Keratinocyte (primary cell): ENCODE measurements around the gene CUEDC1. TPM values are rescaled to one million over a fixed set of nuclear protein-coding genes. Genes with fewer than 3 reads are reported as not detected.

Source experiments
- DNase-seq: peaks from one replicate; pipeline ENCODE4 v3.0.0-alpha.2; 2011; ENCODE audit warnings: low read depth, missing footprints, low spot score
- FAIRE-seq: peaks from 2 replicates; lab custom pipeline; 2011; peaks lifted over from hg19 to GRCh38; lab: Jason Lieb, UNC
- H2AFZ ChIP-seq: 2 replicates; pipeline ENCODE4 v1.6.0; 2012; ENCODE audit warnings: low read length, control low read depth, inconsistent platforms; ENCODE audit not compliant: control insufficient read depth
- H3K27ac ChIP-seq: 2 replicates; pipeline ENCODE4 v1.5.1; 2011; ENCODE audit warnings: low read length; ENCODE audit not compliant: control insufficient read depth, insufficient read depth
- H3K27me3 ChIP-seq: 3 replicates; pipeline ENCODE4 v1.6.0; 2011; ENCODE audit warnings: low read length; ENCODE audit not compliant: control insufficient read depth, insufficient read depth; ENCODE audit errors: extremely low read depth
- H3K36me3 ChIP-seq, 2 experiments: 2 replicates in 1 of 2; 3 replicates in 1 of 2; pipeline ENCODE4 v1.5.1; 2011; ENCODE audit warnings: low read length in 2 of 2, mild to moderate bottlenecking in 1 of 2; ENCODE audit not compliant: control insufficient read depth in 2 of 2, insufficient read depth in 2 of 2; ENCODE audit errors: extremely low read depth in 1 of 2
- H3K4me1 ChIP-seq: 3 replicates; pipeline ENCODE4 v1.5.1; 2011; ENCODE audit warnings: low read length; ENCODE audit not compliant: control insufficient read depth, insufficient read depth; ENCODE audit errors: extremely low read depth
- H3K4me2 ChIP-seq: 3 replicates; pipeline ENCODE4 v1.6.0; 2011; ENCODE audit warnings: low read depth, low read length; ENCODE audit not compliant: control insufficient read depth, insufficient read depth; ENCODE audit errors: extremely low read depth
- H3K4me3 ChIP-seq, 3 experiments: fragments of 200-600 bp in 1 of 3; sonication (generic) in 1 of 3; 2 replicates in 2 of 3; 3 replicates in 1 of 3; pipeline ENCODE4 v1.5.1; 2011 to 2016; ENCODE audit warnings: low read length in 3 of 3, mild to moderate bottlenecking in 3 of 3, control low read depth in 2 of 3, inconsistent platforms in 1 of 3, low read depth in 1 of 3, mixed read lengths in 1 of 3, mixed run types in 1 of 3, moderate library complexity in 1 of 3; ENCODE audit not compliant: control insufficient read depth in 2 of 3, insufficient read depth in 2 of 3; ENCODE audit errors: extremely low read depth in 1 of 3
- H3K79me2 ChIP-seq: 2 replicates; pipeline ENCODE4 v1.6.0; 2012; ENCODE audit warnings: low read length; ENCODE audit not compliant: control insufficient read depth, insufficient read depth
- H3K9ac ChIP-seq: 3 replicates; pipeline ENCODE4 v1.6.0; 2011; ENCODE audit warnings: low read length; ENCODE audit not compliant: control insufficient read depth, insufficient read depth; ENCODE audit errors: extremely low read depth
- H3K9me1 ChIP-seq: 3 replicates; pipeline ENCODE4 v1.6.0; 2011; ENCODE audit warnings: low read length; ENCODE audit not compliant: control insufficient read depth, insufficient read depth; ENCODE audit errors: extremely low read depth
- H3K9me3 ChIP-seq: 2 replicates; pipeline ENCODE4 v1.5.1; 2012; ENCODE audit warnings: low read depth, low read length; ENCODE audit not compliant: control insufficient read depth
- H4K20me1 ChIP-seq: 3 replicates; pipeline ENCODE4 v1.6.0; 2011; ENCODE audit warnings: low read length; ENCODE audit not compliant: control insufficient read depth, insufficient read depth; ENCODE audit errors: extremely low read depth
- EZH2 ChIP-seq: IDR thresholded peaks from one replicate; pipeline ENCODE4 v1.6.1; 2012; ENCODE audit warnings: inconsistent platforms, mild to moderate bottlenecking, low read length, moderate library complexity
- dilution Hi-C: fragments of 300-500 bp; cut with MboI; formaldehyde crosslinking; loops from one replicate; pipeline ENCODE4 v1.7.0; 2020; ENCODE audit warnings: low sequenced_read_pairs; ENCODE audit not compliant: extremely low pct_ligation_motif_present
- polyA plus RNA-seq, 5 experiments: library from polyadenylated mRNA; depleted of rRNA in 3 of 5; stranded (reverse) in 3 of 5; stranded (forward) in 1 of 5; unstranded in 1 of 5; fragments of >200 nt; gene quantifications; 1 replicate in 1 of 5; 2 replicates in 3 of 5; 3 replicates in 1 of 5; pipeline versions ENCODE4 v1.2.1 to v1.2.3, GENCODE V29; 2011 to 2012; ENCODE audit warnings: missing spikeins in 2 of 5, low read depth in 1 of 5, low replicate concordance in 1 of 5
- TF ChIP-seq, protein P1 (sequence below), 3 experiments: IDR thresholded peaks in 1 of 3; conservative IDR thresholded peaks in 1 of 3; optimal IDR thresholded peaks in 1 of 3; 2 replicates in 2 of 3; 3 replicates in 1 of 3; pipeline versions ENCODE3 to v1.5.1; 2011; ENCODE audit warnings: low read length in 3 of 3, mild to moderate bottlenecking in 3 of 3, moderate library complexity in 2 of 3, control low read depth in 1 of 3, inconsistent platforms in 1 of 3; ENCODE audit not compliant: insufficient read depth in 2 of 3; ENCODE audit errors: extremely low read depth in 1 of 3

CUEDC1 gene
- polyA plus RNA-seq, 1 donor (not counting 4 experiments of a cell fraction or from before 2014, with no cell fraction given), result 12.9 TPM

DNA sequence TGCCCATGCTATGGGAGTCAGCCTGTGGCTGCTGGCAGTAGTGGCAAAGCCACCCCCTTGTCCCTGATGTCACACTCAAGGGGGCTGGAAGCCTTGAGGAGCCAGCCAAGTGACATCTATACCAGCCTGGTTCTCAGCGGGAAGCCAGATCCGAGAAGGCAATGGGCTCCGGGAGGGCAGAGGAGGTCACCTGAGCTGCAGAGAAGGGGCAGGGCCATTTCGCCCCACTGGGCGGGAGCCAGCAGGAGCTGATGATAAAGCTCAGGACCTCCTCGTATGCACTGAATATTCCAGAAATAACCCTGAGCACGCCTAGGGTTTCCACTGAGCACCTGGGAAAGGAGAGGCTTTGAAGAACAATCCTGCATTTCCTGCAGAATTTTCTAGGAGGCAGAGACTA lies 124.3 kb downstream of the CUEDC1 start:
- no peaks in the 10 kb centered on the region for H3K27me3 ChIP-seq
- H3K4me1 ChIP-seq, result peaks cover 8% of the 10 kb centered on the region
- TF ChIP-seq EZH2, result no peak
- TF ChIP-seq, protein P1, sequence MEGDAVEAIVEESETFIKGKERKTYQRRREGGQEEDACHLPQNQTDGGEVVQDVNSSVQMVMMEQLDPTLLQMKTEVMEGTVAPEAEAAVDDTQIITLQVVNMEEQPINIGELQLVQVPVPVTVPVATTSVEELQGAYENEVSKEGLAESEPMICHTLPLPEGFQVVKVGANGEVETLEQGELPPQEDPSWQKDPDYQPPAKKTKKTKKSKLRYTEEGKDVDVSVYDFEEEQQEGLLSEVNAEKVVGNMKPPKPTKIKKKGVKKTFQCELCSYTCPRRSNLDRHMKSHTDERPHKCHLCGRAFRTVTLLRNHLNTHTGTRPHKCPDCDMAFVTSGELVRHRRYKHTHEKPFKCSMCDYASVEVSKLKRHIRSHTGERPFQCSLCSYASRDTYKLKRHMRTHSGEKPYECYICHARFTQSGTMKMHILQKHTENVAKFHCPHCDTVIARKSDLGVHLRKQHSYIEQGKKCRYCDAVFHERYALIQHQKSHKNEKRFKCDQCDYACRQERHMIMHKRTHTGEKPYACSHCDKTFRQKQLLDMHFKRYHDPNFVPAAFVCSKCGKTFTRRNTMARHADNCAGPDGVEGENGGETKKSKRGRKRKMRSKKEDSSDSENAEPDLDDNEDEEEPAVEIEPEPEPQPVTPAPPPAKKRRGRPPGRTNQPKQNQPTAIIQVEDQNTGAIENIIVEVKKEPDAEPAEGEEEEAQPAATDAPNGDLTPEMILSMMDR (optimal IDR thresholded peaks at IDR 0.05 in 1 of 3, IDR thresholded peaks at IDR 0.05 in 1 of 3, conservative IDR thresholded peaks at IDR 0.05 in 1 of 3; ENCODE audit: extremely low read depth in 1 of 3, insufficient read depth in 2 of 3, low read length in 3 of 3), result no peak
- dilution Hi-C loops, result no loop called here
- H3K9me1 ChIP-seq, result peaks cover 2% of the 10 kb centered on the region
- H3K36me3 ChIP-seq, result no peaks in the 10 kb centered on the region
- no peaks in the 10 kb centered on the region for H4K20me1 ChIP-seq
- no peak overlapping the region for H3K27ac ChIP-seq
- no peak overlapping the region for H3K4me2 ChIP-seq
- no peak overlapping the region for H3K4me3 ChIP-seq
- FAIRE-seq (no peak), DNase-seq (no peak)
- H2AFZ ChIP-seq, result no peak overlapping the region
- no peaks in the 10 kb centered on the region for H3K79me2 ChIP-seq
- no peaks in the 10 kb centered on the region for H3K9me3 ChIP-seq
- no peak overlapping the region for H3K9ac ChIP-seq

DNA sequence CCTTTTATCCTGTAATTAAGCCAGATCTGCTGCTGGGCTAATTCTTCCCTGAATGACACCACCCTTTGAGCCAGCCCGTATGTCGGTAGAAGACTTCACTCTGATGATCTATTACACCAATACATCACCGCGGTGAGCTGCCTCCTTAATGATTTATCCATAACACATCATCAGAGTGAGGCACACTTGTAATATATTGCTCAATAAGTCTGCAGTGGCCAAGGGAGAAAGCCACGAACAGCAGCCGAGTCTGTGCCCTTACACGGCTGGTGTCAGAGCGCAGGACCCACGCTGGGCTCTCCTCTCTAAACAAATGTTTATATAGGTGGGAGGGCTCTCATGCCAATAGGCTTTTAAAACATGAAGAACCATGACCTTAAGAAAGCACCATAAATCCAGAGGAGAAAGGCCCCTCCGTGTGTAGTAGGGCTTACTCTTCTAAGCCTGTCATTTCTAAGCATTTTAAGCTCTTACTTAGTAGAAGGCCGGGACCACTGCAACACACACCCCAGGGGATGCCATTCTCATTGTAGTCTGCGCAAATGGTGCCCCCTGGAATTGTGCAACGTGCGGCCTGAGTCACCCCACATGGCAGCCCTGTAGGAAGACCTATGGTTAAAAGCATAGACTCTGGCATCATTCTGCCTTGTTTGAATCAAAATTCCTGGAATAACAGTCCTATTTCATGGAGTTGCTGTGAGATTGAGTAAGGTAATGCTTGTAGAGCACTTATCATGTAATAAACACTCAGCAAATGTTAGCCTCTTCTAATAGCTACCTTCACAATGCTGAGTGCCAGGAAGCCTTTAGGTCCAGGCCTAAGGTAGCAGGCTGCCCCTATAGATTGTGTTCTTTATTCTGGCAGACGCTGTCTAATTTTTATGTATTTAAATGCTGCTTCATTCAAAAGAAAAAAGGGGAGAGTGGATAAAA lies 131.5 kb downstream of the CUEDC1 start:
- Histone ChIP-seq H3K4me3 (no peak overlapping the region), H3K9ac (no peak overlapping the region), H3K27ac (no peak overlapping the region), H3K4me1 (peaks cover 5% of the 10 kb centered on the region), H3K9me3 (no peaks in the 10 kb centered on the region), H2AFZ (no peak overlapping the region), H4K20me1 (no peaks in the 10 kb centered on the region), H3K36me3 (no peaks in the 10 kb centered on the region), H3K27me3 (no peaks in the 10 kb centered on the region), H3K9me1 (no peaks in the 10 kb centered on the region), H3K79me2 (no peaks in the 10 kb centered on the region), H3K4me2 (no peak overlapping the region)
- FAIRE-seq (no peak), DNase-seq (no peak)
- dilution Hi-C loops, result no loop called here
- TF ChIP-seq, protein P1 (optimal IDR thresholded peaks at IDR 0.05 in 1 of 3, IDR thresholded peaks at IDR 0.05 in 1 of 3, conservative IDR thresholded peaks at IDR 0.05 in 1 of 3; ENCODE audit: extremely low read depth in 1 of 3, insufficient read depth in 2 of 3, low read length in 3 of 3), result no peak
- TF ChIP-seq EZH2, result no peak
